ENCODE results near the gene DEFB131B. TPM values are rescaled to one million over a fixed set of nuclear protein-coding genes. Genes with fewer than 3 reads are reported as not detected.
"Not testable (repeated sequence)": the region's sequence is repeated elsewhere in the genome, so short reads cannot be mapped to it uniquely, and the experiment has no call there.

The DEFB131B gene
- polyA plus RNA-seq, 4 donors = 1.0 to 1.8 (median 1.1) TPM; not detected in 1

- DNase-seq (ENCODE audit: low read depth in 4 of 4, low spot score in 3 of 4) = not testable (repeated sequence)
Observed at GRCh38 chr11:71910775-71911174, 32.5 kb downstream of the DEFB131B start.

- not testable (repeated sequence) for DNase-seq (ENCODE audit: low read depth in 4 of 4, low spot score in 3 of 4)
Observed at GRCh38 chr11:71911321-71911985, 33.2 kb downstream of the DEFB131B start.

GRCh38 chr11:71911986-71912340 is 33.7 kb downstream of the DEFB131B start:
- not testable (repeated sequence) for DNase-seq (ENCODE audit: low read depth in 4 of 4, low spot score in 3 of 4)

GRCh38 chr11:71913756-71914526 is 35.7 kb downstream of the DEFB131B start:
- DNase-seq (ENCODE audit: low read depth in 4 of 4, low spot score in 3 of 4) = no peak

GRCh38 chr11:71914617-71915189 is 36.5 kb downstream of the DEFB131B start:
- no peak for DNase-seq (ENCODE audit: low read depth in 4 of 4, low spot score in 3 of 4)

- no peak for DNase-seq (ENCODE audit: low read depth in 4 of 4, low spot score in 3 of 4)
Observed at GRCh38 chr11:71917646-71918140, 39.4 kb downstream of the DEFB131B start.

- DNase-seq (ENCODE audit: low read depth in 4 of 4, low spot score in 3 of 4) = peak in 1 of 4 donors; percentile 90
Observed at GRCh38 chr11:71927820-71928736, 49.8 kb downstream of the DEFB131B start, which contains the start of gene XNDC1N. TSS of gene XNDC1N (minus strand) at chr11:71928594. CDS start at chr11:71923353, 5,241 bp downstream.

GRCh38 chr11:71928737-71929443 is 50.6 kb downstream of the DEFB131B start, which contains the start of gene RNF121:
TSS of gene RNF121 (plus strand) at chr11:71929046. CDS start at chr11:71929062, 16 bp downstream.
- peak; percentile 89 to 97 (median 93) for DNase-seq (ENCODE audit: low read depth in 4 of 4, low spot score in 3 of 4)

- no peak for DNase-seq (ENCODE audit: low read depth in 4 of 4, low spot score in 3 of 4)
Observed at GRCh38 chr11:71929491-71929890, 51.2 kb downstream of the DEFB131B start.

- DNase-seq (ENCODE audit: low read depth in 4 of 4, low spot score in 3 of 4) = no peak
Observed at GRCh38 chr11:71930556-71931244, 52.4 kb downstream of the DEFB131B start.

GRCh38 chr11:71931245-71931602 is 53.0 kb downstream of the DEFB131B start:
- DNase-seq (ENCODE audit: low read depth in 4 of 4, low spot score in 3 of 4) = no peak

GRCh38 chr11:71933141-71933933 is 55.1 kb downstream of the DEFB131B start:
- no peak for DNase-seq (ENCODE audit: low read depth in 4 of 4, low spot score in 3 of 4)

Other genes with a start within 250 kb of the DEFB131B start
- not detected for gene DEFB108B, start 45.3 kb upstream of the DEFB131B start, polyA plus RNA-seq (ENCODE audit: insufficient read length in 4 of 4)
- gene XNDC1N, start 50.1 kb downstream of the DEFB131B start, polyA plus RNA-seq (ENCODE audit: insufficient read length in 4 of 4) = 1 to 10 TPM; 4.9 to 7.1 (median 6.6) TPM
- gene RNF121, start 50.6 kb downstream of the DEFB131B start, polyA plus RNA-seq (ENCODE audit: insufficient read length in 4 of 4) = 10 to 100 TPM; 38.7 to 42.7 (median 39.6) TPM
- 1 to 10 TPM; 7.8 to 9.9 (median 9.2) TPM for gene IL18BP, start 120.5 kb downstream of the DEFB131B start, polyA plus RNA-seq (ENCODE audit: insufficient read length in 4 of 4)
- gene NUMA1, start 202.1 kb downstream of the DEFB131B start, polyA plus RNA-seq (ENCODE audit: insufficient read length in 4 of 4) = 100 to 1,000 TPM; 253 to 272 (median 263) TPM
- gene LRRC51, start 202.4 kb downstream of the DEFB131B start, polyA plus RNA-seq (ENCODE audit: insufficient read length in 4 of 4) = 10 to 100 TPM; 20.1 to 26.2 (median 22.6) TPM
- gene LAMTOR1, start 224.8 kb downstream of the DEFB131B start, polyA plus RNA-seq (ENCODE audit: insufficient read length in 4 of 4) = 100 to 1,000 TPM; 111 to 121 (median 114) TPM
- gene TOMT, start 227.5 kb downstream of the DEFB131B start, polyA plus RNA-seq (ENCODE audit: insufficient read length in 4 of 4) = not detected
- gene ANAPC15, start 234.2 kb downstream of the DEFB131B start, polyA plus RNA-seq (ENCODE audit: insufficient read length in 4 of 4) = 10 to 100 TPM; 47.2 to 56.9 (median 53.0) TPM

Data from right renal pelvis (tissue), 4 donors.